ENCODE measurements around the gene HDGFL1. TPM values are rescaled to one million over a fixed set of nuclear protein-coding genes. Genes with fewer than 3 reads are reported as not detected.

Gene HDGFL1
- total RNA-seq, 6 donors from 2014 or later: not detected

- WGBS, 2 donors: 92 to 96% methylated on average over 4 of the region's 4 CpGs
Observed at GRCh38 chr6:22536122-22536521, 33.2 kb upstream of the HDGFL1 start.

GRCh38 chr6:22544476-22544875 is 24.9 kb upstream of the HDGFL1 start:
- TF ChIP-seq CTCF (IDR thresholded peaks at IDR 0.05) (no peak), POLR2A (IDR thresholded peaks at IDR 0.05) (no peak), POLR2AphosphoS5 (IDR thresholded peaks at IDR 0.05) (no peak), EP300 (IDR thresholded peaks at IDR 0.05) (no peak)
- ATAC-seq (ENCODE audit: low FRiP score in 2 of 2): no peak
- Histone ChIP-seq H3K36me3 (no peaks in the 10 kb centered on the region), H3K4me1 (no peaks in the 10 kb centered on the region), H3K4me3 (no peak overlapping the region), H3K27ac (no peak overlapping the region), H3K27me3 (no peaks in the 10 kb centered on the region), H3K9me3 (no peaks in the 10 kb centered on the region)
- no peak for DNase-seq

More at GRCh38 chr6:22536122-22536521, 33.2 kb upstream of the HDGFL1 start:
- no peaks in the 10 kb centered on the region for H3K27me3 ChIP-seq
- DNase-seq (no peak), ATAC-seq (ENCODE audit: low FRiP score in 2 of 2) (no peak)
- H3K36me3 ChIP-seq: no peaks in the 10 kb centered on the region
- TF ChIP-seq EP300 (IDR thresholded peaks at IDR 0.05) (no peak), POLR2AphosphoS5 (IDR thresholded peaks at IDR 0.05) (no peak), POLR2A (IDR thresholded peaks at IDR 0.05) (no peak), CTCF (IDR thresholded peaks at IDR 0.05) (no peak)
- no peaks in the 10 kb centered on the region for H3K9me3 ChIP-seq
- no peak overlapping the region for H3K4me3 ChIP-seq
- H3K27ac ChIP-seq: no peak overlapping the region
- H3K4me1 ChIP-seq: no peaks in the 10 kb centered on the region

GRCh38 chr6:22545051-22545450 is 24.3 kb upstream of the HDGFL1 start:
- no peak for TF ChIP-seq POLR2AphosphoS5 (IDR thresholded peaks at IDR 0.05)
- no peak for TF ChIP-seq CTCF (IDR thresholded peaks at IDR 0.05)
- TF ChIP-seq POLR2A (IDR thresholded peaks at IDR 0.05): no peak
- TF ChIP-seq EP300 (IDR thresholded peaks at IDR 0.05): no peak
- DNase-seq: no peak
- no peak overlapping the region for H3K27ac ChIP-seq
- H3K9me3 ChIP-seq: no peaks in the 10 kb centered on the region
- no peaks in the 10 kb centered on the region for H3K4me1 ChIP-seq
- H3K36me3 ChIP-seq: no peaks in the 10 kb centered on the region
- H3K27me3 ChIP-seq: no peaks in the 10 kb centered on the region
- 99 to 100% methylated on average over 2 of the region's 2 CpGs for WGBS, 2 donors
- no peak for ATAC-seq (ENCODE audit: low FRiP score in 2 of 2)
- H3K4me3 ChIP-seq: no peak overlapping the region

- WGBS, 2 donors: 83 to 94% methylated on average over 1 of the region's 1 CpG
- Histone ChIP-seq H3K4me1 (no peaks in the 10 kb centered on the region), H3K9me3 (no peaks in the 10 kb centered on the region), H3K27ac (no peak overlapping the region), H3K27me3 (no peaks in the 10 kb centered on the region), H3K4me3 (no peak overlapping the region), H3K36me3 (no peaks in the 10 kb centered on the region)
- DNase-seq: no peak
- no peak for TF ChIP-seq POLR2A (IDR thresholded peaks at IDR 0.05)
- no peak for TF ChIP-seq CTCF (IDR thresholded peaks at IDR 0.05)
- TF ChIP-seq POLR2AphosphoS5 (IDR thresholded peaks at IDR 0.05): no peak
- TF ChIP-seq EP300 (IDR thresholded peaks at IDR 0.05): no peak
- ATAC-seq (ENCODE audit: low FRiP score in 2 of 2): no peak
Observed at GRCh38 chr6:22546236-22546635, 23.1 kb upstream of the HDGFL1 start.

GRCh38 chr6:22550971-22551670 is 18.2 kb upstream of the HDGFL1 start:
- H3K9me3 ChIP-seq: no peaks in the 10 kb centered on the region
- 92 to 93% methylated on average over 2 of the region's 2 CpGs for WGBS, 2 donors
- no peak overlapping the region for H3K27ac ChIP-seq
- no peaks in the 10 kb centered on the region for H3K4me1 ChIP-seq
- ATAC-seq (ENCODE audit: low FRiP score in 2 of 2) (no peak), DNase-seq (no peak)
- no peak for TF ChIP-seq EP300 (IDR thresholded peaks at IDR 0.05)
- TF ChIP-seq POLR2A (IDR thresholded peaks at IDR 0.05): no peak
- TF ChIP-seq CTCF (IDR thresholded peaks at IDR 0.05): no peak
- no peak for TF ChIP-seq POLR2AphosphoS5 (IDR thresholded peaks at IDR 0.05)
- no peaks in the 10 kb centered on the region for H3K27me3 ChIP-seq
- H3K4me3 ChIP-seq: no peak overlapping the region
- no peaks in the 10 kb centered on the region for H3K36me3 ChIP-seq
